ENCODE measurements around the gene RASD2.
A peak's percentile ranks its signal among the peaks of the same experiment; 100 is the strongest.

The RASD2 gene

DNA sequence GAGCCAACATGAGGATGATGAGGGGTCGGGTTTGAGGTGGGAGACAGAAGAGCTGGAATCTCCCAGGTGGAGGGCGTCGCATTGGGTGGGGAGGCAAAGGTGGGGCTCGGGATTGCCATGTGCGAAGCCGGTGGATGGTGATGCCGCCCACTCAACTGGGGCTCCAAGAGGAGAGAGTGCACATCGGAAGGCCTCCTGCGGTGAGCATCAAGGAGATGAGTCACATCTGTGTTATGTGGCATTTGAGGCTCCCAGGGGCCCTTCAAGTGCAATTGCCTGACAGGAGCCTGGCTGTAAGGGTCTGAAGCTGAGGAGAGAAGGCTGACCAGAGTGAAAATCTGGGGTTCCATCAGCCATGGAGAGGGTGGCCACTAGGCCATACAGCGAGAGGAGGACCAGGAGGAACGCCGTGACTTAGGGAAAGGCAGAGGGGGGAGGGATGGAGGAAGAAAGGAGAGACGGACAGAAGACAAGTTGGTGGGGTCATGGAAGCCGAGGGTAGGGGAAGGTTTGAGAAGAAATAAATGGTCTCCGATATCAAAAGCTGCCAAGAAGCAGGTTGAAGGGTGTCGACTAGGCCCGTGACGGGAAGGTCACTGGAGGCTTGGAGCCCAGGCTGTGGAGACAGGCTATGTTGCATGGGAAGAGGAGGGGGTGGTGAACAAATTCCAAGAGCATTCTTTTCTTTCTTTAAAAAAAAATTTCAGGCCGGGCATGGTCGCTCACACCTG is 21.3 kb downstream of the RASD2 start:
- DNase-seq: no peak

- no peak for DNase-seq
Observed at GRCh38 chr22:35563211-35563610, 22.6 kb downstream of the RASD2 start.

DNA sequence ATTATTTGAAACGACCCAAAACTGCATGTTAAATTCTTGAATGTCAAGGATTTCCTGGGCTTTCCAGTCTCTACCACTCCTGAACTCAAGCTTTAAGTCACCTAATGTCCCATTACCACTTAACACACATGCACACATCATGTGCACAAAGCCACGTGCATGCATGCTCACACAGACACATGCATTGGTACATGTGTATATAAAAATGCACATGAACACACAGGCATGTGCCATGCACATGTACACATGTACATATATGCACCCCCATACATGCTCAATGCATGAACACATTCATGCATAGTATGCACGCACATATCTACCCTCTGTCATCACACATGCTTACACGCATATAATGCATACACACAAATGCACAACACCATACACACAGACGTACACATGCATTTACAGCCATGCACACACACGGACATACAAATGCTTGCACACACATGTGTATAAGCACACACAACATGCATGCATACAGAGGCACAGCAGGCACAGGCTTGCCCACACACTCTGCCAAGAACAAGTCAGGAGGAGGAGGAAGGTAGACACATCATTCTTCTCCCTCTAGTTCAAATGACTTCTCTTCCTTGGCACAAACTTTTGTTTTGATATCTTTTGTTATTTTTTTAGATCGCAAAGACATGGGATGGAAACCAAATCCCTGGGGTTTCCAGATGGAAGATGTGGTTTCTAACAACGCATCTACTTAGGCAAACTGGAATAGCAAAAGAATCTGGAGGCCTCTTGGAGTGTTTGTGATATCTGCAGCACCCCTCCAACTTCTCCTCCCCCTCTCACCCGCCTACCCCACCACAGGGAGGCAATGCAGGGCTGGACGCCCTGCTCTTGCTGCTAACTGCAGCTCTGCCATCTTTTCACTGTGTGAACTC is 24.6 kb downstream of the RASD2 start:
- DNase-seq: no peak

- DNase-seq: no peak
Observed at GRCh38 chr22:35567351-35568141, 26.9 kb downstream of the RASD2 start.

DNA sequence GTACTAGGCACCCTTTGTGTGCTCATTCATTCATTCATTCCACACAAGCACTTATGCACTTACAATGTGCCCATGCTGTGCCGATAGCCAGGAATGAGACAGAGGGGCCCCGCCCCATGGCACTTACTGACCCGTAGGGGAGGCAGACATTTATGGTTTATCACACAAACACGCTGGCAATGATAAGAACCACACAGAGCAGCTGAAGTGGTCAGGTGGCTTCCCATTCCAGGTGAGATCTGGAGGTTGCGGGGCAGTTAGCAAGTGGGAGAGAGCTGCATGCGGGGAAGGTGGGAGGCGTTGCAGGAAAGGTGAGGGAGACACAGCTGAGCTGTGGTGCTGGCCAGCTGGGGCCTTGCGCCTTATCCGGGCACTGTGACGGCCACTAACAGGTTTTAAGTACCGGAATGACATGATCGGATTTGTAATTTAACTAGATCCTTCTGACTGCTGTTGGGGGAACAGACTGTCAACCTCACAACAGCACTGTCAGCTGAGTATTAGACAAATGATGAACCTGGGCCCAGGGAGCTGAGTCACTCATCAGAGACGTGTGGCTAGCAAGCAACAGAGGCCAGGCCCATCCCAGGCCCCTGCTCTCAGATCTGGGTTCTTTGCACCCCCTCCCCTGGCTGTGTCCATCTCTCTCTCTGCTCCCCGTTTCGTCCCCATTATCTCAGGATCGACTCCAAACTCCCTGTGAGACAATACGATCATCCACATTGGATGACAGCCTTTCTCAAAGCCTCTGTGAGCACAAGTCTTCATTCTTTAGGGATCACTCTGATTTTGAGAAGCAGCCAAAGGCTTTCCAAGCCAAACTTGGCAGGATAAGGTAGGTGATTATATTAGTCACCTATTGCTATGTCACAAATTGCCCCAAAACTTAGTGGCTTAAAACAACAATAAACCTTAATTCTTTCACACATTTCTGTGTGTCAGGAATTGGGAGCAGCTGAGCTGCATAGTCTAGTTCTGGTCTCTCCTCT is 28.4 kb downstream of the RASD2 start:
- no peak for DNase-seq

DNA sequence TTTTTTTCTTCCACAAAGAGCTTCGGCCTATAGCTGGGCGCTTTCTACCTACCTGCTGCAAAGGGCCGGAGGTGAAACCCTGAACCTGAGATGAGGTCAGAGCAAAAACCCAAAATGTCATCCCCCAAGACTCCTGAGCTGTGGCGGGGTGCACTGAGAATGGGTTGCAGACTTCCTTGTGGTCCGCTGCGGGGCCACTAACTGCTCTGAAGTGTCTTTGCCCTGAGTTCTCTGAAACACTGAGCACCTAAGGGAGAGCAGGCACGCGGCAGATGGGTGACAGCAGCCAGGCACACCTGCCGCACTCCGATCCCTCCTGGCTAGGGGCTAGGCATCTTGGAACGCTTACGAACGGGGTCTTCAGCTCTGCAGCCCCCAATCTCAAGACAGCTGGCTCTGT is 29.3 kb downstream of the RASD2 start:
- DNase-seq: no peak

GRCh38 chr22:35570686-35571194 is 30.1 kb downstream of the RASD2 start:
- DNase-seq: no peak

- no peak for DNase-seq
Observed at GRCh38 chr22:35572556-35572955, 31.9 kb downstream of the RASD2 start.

DNA sequence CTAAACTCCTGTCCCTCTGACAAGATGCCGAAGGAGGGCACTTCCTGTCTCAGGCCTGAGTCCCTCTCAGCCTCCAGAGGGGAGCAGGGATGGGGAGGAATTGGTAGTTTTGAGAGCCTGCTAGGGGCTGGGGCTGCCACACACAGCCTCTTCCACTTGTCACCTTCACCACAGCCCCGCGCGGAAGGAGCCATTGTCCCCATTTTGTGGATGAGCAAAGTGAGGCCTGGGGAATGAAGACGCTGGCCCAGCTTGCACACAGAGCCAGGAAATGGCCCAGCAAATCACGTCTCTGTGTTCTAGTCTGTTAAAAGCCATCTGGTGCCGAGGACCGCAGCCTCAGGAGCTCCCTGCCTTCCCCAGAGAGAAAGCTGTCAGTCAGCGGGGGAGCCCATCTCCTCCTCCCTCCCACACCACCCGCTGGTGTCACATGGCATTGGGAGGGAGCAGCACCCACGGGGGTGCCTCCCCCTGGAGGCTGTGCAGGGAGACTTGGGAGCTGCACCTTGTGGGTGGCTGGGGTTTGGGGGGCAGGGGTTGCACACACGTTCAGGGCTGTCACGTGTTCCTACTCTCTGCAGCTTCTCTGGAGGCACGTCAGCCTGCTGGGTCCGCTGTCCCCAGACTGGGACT is 34.6 kb downstream of the RASD2 start:
- DNase-seq: no peak

DNA sequence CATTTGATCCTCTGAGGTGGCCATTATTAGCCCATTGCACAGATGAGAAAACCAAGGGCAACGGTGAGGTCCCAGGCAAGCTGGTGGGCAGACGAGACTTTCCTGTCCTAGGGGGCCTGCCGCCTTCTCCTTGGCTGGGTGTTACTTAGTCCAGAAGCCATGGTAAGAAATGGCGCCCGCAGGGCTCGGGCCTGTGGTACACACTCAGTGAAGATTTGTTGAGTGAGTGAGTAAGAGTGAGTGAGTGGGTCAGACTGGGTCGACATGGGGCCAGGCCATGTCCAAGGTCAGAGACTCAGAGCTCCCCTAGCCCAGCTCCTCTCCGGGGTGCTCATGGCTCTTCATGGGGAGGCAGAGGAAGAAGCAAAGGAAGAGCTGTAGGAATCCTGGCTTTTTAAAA is 36.0 kb downstream of the RASD2 start:
- no peak for DNase-seq

- DNase-seq: no peak
Observed at GRCh38 chr22:35577799-35578659, 37.4 kb downstream of the RASD2 start.

DNA sequence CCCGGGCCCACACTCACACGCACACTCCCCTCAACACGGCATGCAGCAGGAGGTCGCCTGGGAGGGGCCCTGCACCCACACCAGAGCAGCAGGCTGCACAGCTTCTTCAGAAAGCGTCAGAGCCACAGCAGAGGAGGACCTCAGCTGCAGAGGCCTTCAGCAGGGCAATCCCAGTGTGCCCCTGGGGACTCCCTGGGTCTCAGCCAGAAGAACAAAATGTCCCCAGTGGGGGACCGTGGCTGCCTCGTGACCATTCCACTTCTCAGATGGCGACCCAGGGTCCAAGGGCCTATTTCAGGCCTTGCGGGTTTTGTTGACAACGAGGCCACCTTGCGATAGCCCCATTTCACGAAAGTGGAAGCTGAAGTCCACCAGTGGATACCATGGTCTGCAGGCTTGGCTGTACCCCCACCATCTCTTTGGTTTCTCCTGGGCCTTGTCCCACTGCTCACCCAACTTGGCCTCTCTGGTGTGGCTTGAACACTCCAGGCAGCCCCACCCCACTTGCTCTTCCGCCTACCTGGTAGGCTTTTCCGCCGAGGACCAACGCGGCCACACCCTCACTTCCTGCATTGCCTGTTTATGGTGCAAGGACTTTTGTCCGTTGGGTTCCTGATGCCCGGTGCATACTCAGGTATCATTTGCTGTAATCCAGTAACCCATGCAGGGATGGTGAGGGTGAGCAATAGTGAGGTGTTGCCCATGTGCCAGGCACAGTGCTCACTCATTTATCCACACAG is 38.4 kb downstream of the RASD2 start:
- no peak for DNase-seq

DNA sequence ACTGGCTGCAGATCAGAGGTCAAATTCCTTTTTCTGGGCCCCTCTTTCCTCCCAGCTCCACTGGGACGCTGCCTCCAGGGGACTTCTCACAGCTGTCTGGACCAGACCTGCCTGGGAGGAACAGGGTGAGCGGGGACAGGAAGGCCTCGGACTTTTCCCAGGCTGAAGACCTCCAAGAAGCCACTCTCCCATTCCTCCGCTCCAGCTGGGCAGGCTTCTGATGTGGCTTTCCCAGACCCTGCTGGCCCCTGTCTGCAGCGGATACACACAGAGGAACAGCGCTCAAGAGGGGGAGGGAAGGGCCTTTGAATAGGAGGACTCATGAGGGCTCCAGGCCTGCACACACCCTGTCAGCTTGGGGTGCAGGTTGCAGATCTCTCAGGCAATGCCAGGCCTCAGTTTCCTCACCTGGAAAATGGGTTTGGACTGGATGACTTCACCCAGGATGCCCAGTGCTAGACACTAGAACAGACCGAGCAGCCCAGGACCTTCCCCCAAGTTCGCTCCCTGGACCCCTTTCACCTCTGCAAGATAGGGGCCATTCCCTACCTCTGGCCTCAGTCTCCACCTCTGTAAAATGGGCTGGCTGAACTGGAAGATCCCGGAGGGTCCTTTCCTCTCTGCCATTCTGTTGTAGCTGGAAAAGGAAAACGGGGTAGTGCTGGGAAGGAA is 39.9 kb downstream of the RASD2 start:
- no peak for DNase-seq

DNA sequence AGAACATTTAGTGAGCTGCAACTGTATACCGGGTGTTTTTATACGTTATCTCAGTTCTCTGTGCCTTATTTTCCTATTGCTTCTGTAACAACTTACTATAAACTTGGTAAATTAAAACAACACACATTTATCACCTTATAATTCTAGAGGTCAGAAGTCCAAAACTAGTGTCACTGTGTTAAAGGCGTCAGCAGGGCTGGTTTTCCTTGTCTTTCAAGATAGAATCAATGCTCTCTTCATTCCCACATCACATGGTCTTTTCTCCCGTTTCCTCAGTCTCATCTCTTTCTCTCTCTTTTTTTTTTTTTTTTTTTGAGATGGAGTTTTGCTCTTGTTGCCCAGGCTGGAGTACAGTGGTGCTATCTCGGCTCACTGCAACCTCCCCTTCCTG is 40.4 kb downstream of the RASD2 start:
- DNase-seq: no peak

GRCh38 chr22:35582218-35582860 is 41.7 kb downstream of the RASD2 start:
- DNase-seq: no peak

DNA sequence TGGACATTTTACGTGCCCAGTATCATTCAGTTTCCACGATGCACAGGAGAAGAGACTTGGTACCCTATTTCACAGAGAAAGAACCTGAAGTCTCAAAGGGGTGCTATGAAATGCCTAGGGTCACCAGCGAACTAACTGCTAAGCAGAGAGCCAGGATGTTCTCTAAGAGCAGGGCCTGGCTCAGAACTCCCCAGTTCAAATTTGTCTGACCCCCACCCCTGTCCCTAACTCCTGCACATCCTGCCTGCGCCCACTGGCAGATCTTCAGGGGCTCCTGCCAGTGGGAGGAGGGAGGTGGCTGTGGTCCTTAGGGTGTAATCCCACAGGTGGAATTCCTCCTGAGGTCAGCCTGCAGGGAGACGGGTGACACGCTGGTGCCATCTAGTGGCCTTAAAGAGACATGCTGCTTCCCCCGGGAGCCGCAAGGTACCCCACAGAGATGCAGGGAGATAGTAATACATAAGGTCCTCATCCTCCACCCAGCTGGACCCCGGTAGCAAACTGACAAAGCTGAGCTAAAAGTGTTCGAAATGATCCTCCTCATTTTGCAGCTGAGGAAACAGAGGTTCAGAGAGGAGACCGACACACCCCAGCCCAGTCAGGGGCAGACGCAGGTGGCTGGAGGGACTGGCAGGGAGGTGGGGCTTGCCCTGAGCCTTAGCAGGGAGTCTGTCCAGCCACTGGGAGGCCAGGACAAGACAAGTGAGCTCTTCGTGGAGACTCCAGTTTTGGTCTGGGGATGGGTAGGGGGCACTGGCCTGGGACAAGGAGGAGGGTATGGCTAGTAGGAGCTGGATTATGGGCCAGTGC is 42.4 kb downstream of the RASD2 start:
- DNase-seq: peak; percentile 15

- DNase-seq: no peak
Observed at GRCh38 chr22:35586771-35587170, 46.1 kb downstream of the RASD2 start.

DNA sequence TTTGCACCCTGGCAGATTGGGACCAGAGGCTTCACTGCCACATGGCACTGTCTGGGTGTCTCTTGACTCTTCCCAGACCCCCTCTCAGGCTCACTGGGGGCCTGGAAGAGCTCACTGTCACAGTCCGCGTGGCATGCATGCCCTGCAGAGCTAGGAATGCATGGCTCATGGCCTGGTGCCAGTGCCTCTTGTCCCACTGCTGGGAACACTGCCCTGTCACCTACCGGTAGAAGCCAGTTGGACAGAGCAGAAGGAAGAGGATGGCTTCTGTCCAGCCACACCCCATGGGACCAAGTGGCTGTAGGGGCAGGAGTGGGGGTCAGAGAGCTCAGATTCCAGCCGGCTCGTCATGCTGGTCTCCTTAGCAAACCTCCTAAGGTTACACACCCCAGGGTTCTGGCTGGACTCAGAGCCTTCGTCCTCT is 46.8 kb downstream of the RASD2 start:
- no peak for DNase-seq

Measured in NCI-H774 (cell line).